T-helper 2 cell treated with Interferon-gamma antibody and Interleukin-4, amounts not matched to agents 5 μg/mL and 100 μg/mL, for 36 hours (primary cell): ENCODE results near the gene MAFG.
"Not testable (repeated sequence)": the region's sequence is repeated elsewhere in the genome, so short reads cannot be mapped to it uniquely, and the experiment has no call there.

Experiments
- DNase-seq: peaks from one replicate; pipeline ENCODE4 v3.0.0; 2021; ENCODE audit warnings: low spot score
- H3K27ac Mint-ChIP-seq: one replicate; pipeline ENCODE4 v1.8.0; 2021; ENCODE audit warnings: mild to moderate bottlenecking, mixed read lengths
- H3K27me3 Mint-ChIP-seq: one replicate; pipeline ENCODE4 v1.8.0; 2021; ENCODE audit warnings: low read depth, mixed read lengths
- H3K36me3 Mint-ChIP-seq: one replicate; pipeline ENCODE4 v1.8.0; 2021; ENCODE audit warnings: low read depth, mixed read lengths
- H3K4me1 Mint-ChIP-seq: one replicate; pipeline ENCODE4 v1.8.0; 2021; ENCODE audit warnings: low read depth, mixed read lengths
- H3K4me3 Mint-ChIP-seq: one replicate; pipeline ENCODE4 v1.8.0; 2022; ENCODE audit warnings: mild to moderate bottlenecking, moderate library complexity, mixed read lengths
- H3K9me3 Mint-ChIP-seq: one replicate; pipeline ENCODE4 v1.8.0; 2021; ENCODE audit warnings: mixed read lengths

MAFG gene

GRCh38 chr17:81925860-81926450 is 1.6 kb downstream of the MAFG start:
- peaks cover 8% of the 10 kb centered on the region for H3K36me3 Mint-ChIP-seq
- peak overlapping the region; percentile 87 for H3K27ac Mint-ChIP-seq
- DNase-seq: no peak
- H3K4me3 Mint-ChIP-seq: peak overlapping the region; percentile 94
- H3K27me3 Mint-ChIP-seq: peaks cover 3% of the 10 kb centered on the region
- peaks cover 15% of the 10 kb centered on the region for H3K4me1 Mint-ChIP-seq
- no peaks in the 10 kb centered on the region for H3K9me3 Mint-ChIP-seq

- H3K27me3 Mint-ChIP-seq: peaks cover 3% of the 10 kb centered on the region
- H3K9me3 Mint-ChIP-seq: no peaks in the 10 kb centered on the region
- peaks cover 8% of the 10 kb centered on the region for H3K36me3 Mint-ChIP-seq
- peak overlapping the region; percentile 66 for H3K4me3 Mint-ChIP-seq
- no peak for DNase-seq
- peak overlapping the region; percentile 87 for H3K27ac Mint-ChIP-seq
- H3K4me1 Mint-ChIP-seq: peaks cover 17% of the 10 kb centered on the region
Measured at GRCh38 chr17:81924557-81925532, 2.7 kb downstream of the MAFG start.

GRCh38 chr17:81923302-81924260 is 4.0 kb downstream of the MAFG start:
- Mint-ChIP-seq H3K4me1 (peaks cover 27% of the 10 kb centered on the region), H3K9me3 (no peaks in the 10 kb centered on the region), H3K27ac (peak overlapping the region; percentile 77), H3K27me3 (no peaks in the 10 kb centered on the region), H3K36me3 (peaks cover 12% of the 10 kb centered on the region), H3K4me3 (peak overlapping the region; percentile 9)
- DNase-seq: no peak

- H3K36me3 Mint-ChIP-seq: peaks cover 12% of the 10 kb centered on the region
- no peak overlapping the region for H3K27ac Mint-ChIP-seq
- H3K9me3 Mint-ChIP-seq: no peaks in the 10 kb centered on the region
- no peaks in the 10 kb centered on the region for H3K27me3 Mint-ChIP-seq
- peaks cover 31% of the 10 kb centered on the region for H3K4me1 Mint-ChIP-seq
- no peak overlapping the region for H3K4me3 Mint-ChIP-seq
- DNase-seq: no peak
Measured at GRCh38 chr17:81922566-81923301, 4.8 kb downstream of the MAFG start.

GRCh38 chr17:81921996-81922565 is 5.5 kb downstream of the MAFG start:
- no peaks in the 10 kb centered on the region for H3K9me3 Mint-ChIP-seq
- H3K4me3 Mint-ChIP-seq: no peak overlapping the region
- DNase-seq: no peak
- H3K27ac Mint-ChIP-seq: peak overlapping the region; percentile 26
- peaks cover 34% of the 10 kb centered on the region for H3K4me1 Mint-ChIP-seq
- H3K36me3 Mint-ChIP-seq: peaks cover 15% of the 10 kb centered on the region
- no peaks in the 10 kb centered on the region for H3K27me3 Mint-ChIP-seq

GRCh38 chr17:81921537-81921862 is 6.0 kb downstream of the MAFG start:
- Mint-ChIP-seq H3K4me1 (peaks cover 38% of the 10 kb centered on the region), H3K4me3 (no peak overlapping the region), H3K27me3 (no peaks in the 10 kb centered on the region), H3K36me3 (peaks cover 19% of the 10 kb centered on the region), H3K27ac (no peak overlapping the region), H3K9me3 (no peaks in the 10 kb centered on the region)
- no peak for DNase-seq

- peaks cover 19% of the 10 kb centered on the region for H3K36me3 Mint-ChIP-seq
Measured at GRCh38 chr17:81920612-81921536, 6.7 kb downstream of the MAFG start.

GRCh38 chr17:81918832-81919545 is 8.5 kb downstream of the MAFG start:
- H3K4me3 Mint-ChIP-seq: peak overlapping the region; percentile 87
- H3K27ac Mint-ChIP-seq: peak overlapping the region; percentile 67
- no peaks in the 10 kb centered on the region for H3K9me3 Mint-ChIP-seq
- no peak for DNase-seq
- H3K27me3 Mint-ChIP-seq: no peaks in the 10 kb centered on the region
- H3K4me1 Mint-ChIP-seq: peaks cover 27% of the 10 kb centered on the region
- peaks cover 29% of the 10 kb centered on the region for H3K36me3 Mint-ChIP-seq

More at GRCh38 chr17:81920612-81921536, 6.7 kb downstream of the MAFG start:
- Mint-ChIP-seq H3K4me1 (peaks cover 35% of the 10 kb centered on the region), H3K9me3 (no peaks in the 10 kb centered on the region), H3K27ac (no peak overlapping the region), H3K27me3 (no peaks in the 10 kb centered on the region), H3K4me3 (no peak overlapping the region)
- no peak for DNase-seq

GRCh38 chr17:81918333-81918669 is 9.2 kb downstream of the MAFG start:
- peaks cover 27% of the 10 kb centered on the region for H3K4me1 Mint-ChIP-seq
- not testable (repeated sequence) for H3K27me3 Mint-ChIP-seq, DNase-seq, H3K9me3 Mint-ChIP-seq
- H3K4me3 Mint-ChIP-seq: peak overlapping the region; percentile 87
- peaks cover 32% of the 10 kb centered on the region for H3K36me3 Mint-ChIP-seq
- H3K27ac Mint-ChIP-seq: peak overlapping the region; percentile 89

GRCh38 chr17:81917565-81918332 is 9.8 kb downstream of the MAFG start, which contains the start of gene SIRT7:
Gene SIRT7, minus strand, starts transcription at chr17:81918176. Its CDS starts 45 bp downstream, at chr17:81918131.
- Mint-ChIP-seq H3K9me3 (no peaks in the 10 kb centered on the region), H3K36me3 (peaks cover 38% of the 10 kb centered on the region), H3K4me3 (peak within 1 kb of the TSS; percentile 95), H3K4me1 (peaks cover 32% of the 10 kb centered on the region), H3K27ac (peak within 1 kb of the TSS; percentile 89), H3K27me3 (no peaks in the 10 kb centered on the region)
- DNase-seq: peak; percentile 75
